ENCODE data around the gene TRIM24.
"Not testable (repeated sequence)": the region's sequence is repeated elsewhere in the genome, so short reads cannot be mapped to it uniquely, and the experiment has no call there.

The TRIM24 gene

GRCh38 chr7:138495485-138495884 is 35.4 kb downstream of the TRIM24 start:
- no peak for DNase-seq

- no peak for DNase-seq
These were observed 39.3 kb downstream of the TRIM24 start for GRCh38 chr7:138499340-138499739.

DNA sequence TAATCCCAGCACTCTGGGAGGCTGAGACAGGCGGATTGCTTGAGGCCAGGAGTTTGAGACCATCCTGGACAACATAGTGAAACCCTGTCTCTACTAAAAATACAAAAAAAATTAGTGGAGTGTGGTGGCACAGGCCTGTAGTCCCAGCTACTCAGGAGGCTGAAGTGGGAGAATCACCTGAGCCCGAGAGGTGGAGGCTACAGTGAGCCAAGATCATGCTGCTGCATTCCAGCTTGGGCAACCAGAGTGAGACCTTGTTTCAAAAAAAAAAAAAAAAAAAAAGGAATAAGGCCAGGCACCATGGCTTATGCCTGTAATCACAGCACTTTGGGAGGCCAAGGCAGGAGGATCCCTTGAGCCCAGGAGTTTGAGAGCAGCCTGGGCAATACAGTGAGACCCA is 40.2 kb downstream of the TRIM24 start:
- not testable (repeated sequence) for DNase-seq

DNA sequence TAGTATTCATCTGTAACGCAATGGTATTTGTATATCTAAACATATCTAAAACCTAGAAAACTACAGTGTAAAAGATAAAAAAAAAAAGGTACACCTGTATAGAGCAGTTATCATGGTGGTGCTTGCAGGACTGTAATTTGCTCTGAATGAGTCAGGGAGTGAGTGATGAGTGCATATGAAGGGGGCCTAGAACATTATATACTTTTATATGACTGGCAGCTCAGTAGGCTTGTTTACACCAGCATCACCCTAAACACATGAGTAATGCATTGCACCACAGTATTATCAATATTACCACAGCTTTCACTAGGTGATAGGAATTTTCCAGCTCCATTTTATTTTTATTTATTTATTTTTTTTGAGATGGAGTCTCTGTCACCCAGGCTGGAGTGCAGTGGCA is 40.8 kb downstream of the TRIM24 start:
- no peak for DNase-seq

DNA sequence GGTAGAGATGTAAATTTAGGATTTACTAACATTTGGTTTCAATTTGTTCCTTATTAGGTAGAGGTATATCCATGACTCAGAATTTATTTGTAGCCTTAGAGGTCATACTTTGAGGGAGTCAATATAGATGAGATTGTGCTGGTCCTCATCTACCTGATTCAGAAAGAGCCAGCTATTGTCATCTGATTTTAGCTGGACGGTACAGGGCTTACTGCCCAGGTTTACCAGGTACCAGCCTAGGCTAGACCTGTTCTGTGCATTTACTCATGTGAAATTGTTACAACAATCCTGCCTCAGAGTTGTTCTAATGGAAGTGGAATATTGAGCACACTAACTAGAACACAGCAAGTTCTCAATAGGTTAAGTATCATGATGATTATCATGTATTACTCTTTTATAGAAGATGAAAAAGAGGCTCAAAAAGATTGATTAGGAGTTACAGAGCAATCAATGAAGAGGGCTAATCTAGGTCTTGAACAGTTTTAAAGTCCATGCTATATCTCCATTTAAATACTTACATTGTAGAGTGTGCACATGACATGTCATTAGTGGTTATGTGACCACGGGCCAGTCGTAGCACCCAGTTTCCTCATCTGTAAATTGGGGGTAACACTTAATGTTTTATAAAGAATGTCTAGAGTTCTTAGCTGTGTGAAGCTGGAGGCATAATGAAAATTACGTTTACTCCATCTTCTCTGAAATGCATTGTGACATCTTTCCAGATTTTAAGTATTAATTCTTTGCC is 42.1 kb downstream of the TRIM24 start:
- DNase-seq: no peak

DNA sequence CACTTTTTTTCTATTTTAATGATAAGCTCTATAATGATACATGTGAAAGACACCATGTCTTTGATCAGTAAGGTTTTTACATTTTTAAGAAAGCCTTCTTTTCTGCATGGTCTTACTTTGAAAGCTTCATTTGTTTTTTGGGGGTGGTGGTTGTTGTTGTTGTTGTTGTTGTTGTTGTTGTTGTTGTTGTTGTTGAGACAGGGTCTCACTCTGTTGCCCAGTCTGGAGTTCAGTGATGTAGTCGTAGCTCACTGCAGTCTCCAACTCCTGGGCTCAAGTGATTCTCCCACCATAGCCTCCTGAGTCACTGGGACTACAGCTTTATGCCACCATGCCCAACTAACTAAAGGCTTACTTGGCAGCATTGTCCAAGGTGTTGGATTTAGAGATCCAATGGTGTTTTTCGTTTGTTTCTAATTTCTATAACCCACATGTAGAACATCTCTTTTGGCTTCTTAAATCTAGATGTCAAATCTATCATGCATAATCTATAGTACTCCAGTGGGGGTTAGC is 45.4 kb downstream of the TRIM24 start:
- DNase-seq: no peak

DNA sequence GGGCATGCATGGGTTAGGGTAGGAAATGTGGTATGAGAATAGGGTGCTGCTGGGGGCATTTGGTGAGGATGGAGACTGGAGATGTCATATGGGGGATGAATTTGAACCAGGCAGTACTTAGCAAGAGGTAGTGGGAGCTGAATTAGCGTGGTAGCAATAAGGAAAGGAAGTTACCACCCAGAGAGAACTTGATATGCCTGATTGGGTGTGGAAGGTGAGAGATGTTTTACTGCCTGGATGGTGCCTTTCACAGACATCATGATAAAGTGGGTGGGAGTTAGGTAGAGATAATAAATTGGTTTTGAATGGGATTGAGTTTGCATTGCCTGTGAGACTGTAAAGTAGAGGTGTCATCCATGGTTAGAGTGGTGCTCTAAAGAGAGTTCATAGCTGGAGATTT is 46.7 kb downstream of the TRIM24 start:
- DNase-seq: no peak

DNA sequence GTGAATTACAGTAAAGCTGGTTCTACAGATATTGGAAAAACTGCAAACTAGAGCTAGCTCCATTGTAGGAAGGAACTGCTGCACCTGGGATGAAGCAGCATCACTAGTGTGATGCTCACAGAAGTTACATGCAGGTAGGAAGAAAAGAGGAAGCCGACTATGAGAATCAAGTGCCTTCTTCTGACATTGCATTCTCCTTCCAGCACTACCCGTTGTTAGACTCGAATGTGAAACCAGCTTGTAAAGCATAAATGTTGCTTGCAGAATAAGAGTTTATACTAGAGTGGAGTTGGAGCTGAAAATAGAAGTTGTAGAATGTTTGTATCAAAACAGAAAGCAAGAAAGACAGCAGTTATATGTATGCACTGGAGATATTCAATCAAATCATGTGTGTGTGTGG is 49.9 kb downstream of the TRIM24 start:
- DNase-seq: peak in 1 of 4 experiments; percentile 10

DNA sequence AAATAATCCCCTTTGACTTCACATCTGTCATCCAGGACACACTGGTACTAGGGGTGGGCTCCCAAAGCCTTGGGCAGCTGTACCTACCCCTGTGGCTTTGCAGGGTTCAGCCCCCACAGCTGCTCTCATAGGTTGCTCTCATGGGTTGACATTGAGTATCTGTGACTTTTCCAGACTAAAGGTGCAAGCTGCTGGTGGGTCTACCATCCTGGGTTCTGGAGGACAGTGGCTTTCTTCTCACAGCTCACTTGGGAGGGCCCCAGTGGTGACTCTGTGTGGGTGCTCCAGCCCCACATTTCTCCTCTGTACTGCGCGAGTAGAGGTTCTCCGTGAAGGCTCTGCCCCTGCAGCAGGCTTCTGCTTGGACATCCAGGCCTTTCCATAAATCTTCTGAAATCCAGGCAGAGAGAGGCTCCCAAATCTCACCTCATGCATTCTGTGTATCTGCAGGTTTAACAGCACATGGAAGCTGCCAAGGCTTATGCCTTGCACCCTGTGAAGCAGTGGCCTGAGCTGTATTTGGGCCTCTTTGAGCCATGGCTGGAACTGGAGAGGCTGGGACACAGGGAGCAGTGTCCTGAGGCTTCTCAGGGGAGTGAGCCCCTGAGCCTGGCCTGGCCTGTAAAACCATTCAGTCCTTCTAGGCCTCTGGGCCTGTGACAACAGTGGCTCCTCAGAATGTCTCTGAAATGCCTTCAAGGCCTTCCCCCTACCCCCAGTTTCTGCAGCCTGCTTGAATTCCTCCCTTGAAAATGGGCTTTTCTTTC is 52.2 kb downstream of the TRIM24 start:
- no peak for DNase-seq

- no peak for DNase-seq
These were observed 52.8 kb downstream of the TRIM24 start for GRCh38 chr7:138512885-138513284.

DNA sequence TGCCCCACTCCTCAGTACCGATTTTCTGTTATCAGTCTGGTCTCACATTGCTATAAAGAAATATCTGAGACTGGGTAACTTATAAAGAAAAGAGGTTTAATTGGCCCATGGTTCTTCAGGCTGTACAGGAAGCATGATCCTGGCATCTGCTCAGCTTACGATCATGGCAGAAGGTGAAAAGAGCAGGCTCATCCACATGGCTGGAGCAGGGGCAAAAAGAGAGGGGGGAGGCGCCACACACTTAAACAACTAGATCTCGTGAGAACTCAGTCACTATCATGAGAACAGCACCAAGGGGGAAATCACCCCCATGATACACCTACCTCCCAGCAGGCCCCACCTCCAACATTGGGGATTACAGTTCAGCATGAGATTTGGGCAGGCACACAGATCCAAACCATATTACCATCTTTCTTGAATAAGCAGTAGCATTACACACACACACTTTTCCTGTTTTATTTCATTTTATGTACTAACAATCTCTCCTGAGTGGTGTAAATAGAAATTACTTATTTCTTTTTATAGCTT is 53.3 kb downstream of the TRIM24 start:
- no peak for DNase-seq

DNA sequence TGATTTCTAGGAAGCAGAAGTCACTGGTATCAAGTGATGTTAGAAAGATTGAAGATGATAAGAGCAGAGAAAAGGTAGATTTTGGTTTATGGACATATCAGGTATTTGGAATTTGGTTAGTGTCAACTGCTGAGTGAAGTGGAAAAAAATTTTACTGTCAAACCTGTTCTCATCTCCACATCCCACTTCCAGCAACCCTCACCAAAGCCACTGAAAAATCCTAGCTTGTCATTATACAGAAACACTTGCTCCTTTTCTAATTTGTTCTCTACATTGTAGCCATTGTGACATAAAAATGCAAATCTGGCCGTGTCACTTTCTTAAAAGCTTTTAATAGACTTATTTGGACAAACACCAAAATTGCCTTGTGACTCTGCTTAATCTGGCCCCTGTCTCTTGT is 54.0 kb downstream of the TRIM24 start:
- DNase-seq: no peak

- no peak for DNase-seq
These were observed 55.0 kb downstream of the TRIM24 start for GRCh38 chr7:138515001-138515528.

- no peak for DNase-seq
These were observed 59.2 kb downstream of the TRIM24 start for GRCh38 chr7:138519061-138519798.

DNA sequence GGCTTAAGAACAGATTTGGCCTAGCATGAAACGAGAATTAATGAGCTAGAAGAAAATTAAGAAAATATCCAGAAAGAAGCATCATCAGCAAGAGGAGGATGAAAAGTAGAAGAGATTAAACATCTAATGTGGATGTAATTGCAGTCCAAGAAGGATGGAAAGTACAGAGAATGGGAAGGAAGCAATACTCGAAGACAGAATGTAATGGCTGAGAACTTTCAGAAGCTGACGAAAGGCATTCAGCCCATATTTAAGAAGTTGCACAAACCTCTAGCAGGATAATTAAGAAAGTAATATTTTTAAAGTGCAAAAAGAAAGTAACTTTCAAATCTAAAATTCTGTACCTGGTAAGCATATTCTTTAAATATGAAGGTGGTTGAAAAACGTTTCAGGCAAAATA is 60.7 kb downstream of the TRIM24 start:
- DNase-seq: no peak

DNA sequence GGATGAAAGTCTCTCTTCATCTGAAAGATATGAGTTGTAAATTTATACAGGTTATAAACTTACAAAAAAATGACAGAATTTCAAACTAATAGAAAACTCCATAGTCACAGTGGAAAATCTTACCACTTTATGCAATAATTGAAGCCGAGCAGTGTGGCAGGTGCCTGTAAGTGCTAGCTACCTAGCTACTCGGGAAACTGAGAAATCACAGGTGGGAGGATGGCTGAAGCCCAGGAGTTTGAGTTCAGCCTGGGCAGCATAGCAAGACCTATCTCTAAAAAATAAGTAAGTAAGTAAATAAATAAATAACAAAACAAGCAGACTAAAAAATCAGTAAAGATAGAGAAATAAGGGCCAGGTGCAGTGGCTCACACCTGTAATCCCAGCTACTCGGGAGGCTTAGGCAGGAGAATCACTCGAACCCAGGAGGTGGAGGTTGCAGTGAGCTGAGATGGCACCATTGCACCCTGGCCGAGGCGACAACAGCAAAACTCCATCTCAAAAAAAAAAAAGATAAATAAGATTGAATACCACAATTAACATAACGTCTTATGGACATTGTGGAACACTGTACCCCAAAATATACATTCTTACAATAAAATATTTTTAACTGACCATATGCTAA is 61.9 kb downstream of the TRIM24 start:
- DNase-seq: no peak

GRCh38 chr7:138524259-138524658 is 64.2 kb downstream of the TRIM24 start:
- DNase-seq: no peak

- no peak for DNase-seq
These were observed 65.7 kb downstream of the TRIM24 start for GRCh38 chr7:138525757-138526156.

DNA sequence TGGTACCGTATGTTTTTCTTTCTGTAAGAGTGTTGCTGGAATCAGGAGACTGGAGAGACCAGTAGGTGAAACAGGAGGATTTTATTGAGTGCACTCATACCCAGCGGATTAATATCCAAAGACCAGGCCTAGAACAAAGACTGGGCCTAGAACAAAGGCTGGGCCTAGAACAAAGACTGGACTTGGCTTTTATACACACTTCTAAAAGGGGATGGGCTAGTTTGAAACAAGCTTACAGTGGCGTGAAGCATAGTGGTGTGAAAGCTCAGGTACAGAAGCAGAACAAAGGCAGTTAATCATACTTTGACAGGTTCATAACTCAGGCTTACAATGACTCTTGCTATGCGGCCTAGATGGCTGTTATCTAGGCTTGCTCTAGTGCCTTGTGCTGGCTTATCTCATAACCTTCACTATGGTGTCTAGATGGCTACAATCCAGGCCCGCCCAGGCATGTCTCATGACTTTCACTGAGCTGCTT is 67.7 kb downstream of the TRIM24 start:
- DNase-seq: peak in 2 of 4 experiments; percentile 4 to 7

GRCh38 chr7:138536833-138537232 is 76.8 kb downstream of the TRIM24 start:
- DNase-seq: not testable (repeated sequence)

GRCh38 chr7:138538518-138538917 is 78.5 kb downstream of the TRIM24 start:
- peak in 1 of 4 experiments; percentile 35 for DNase-seq

All from suppressor macrophage (primary cell).